ENCODE data around the gene GMDS. TPM values are rescaled to one million over a fixed set of nuclear protein-coding genes. Genes with fewer than 3 reads are reported as not detected.

The GMDS gene
- total and polyA plus RNA-seq, 2 of the 4 experiments (the other 2 are of a cell fraction): 7.3 to 21.9 TPM

GRCh38 chr6:1585669-1586049 lies 659.7 kb downstream of the GMDS start:
- POLR2A ChIA-PET (ENCODE audit: unreplicated experiment): no interaction called here
- Histone ChIP-seq H4K8ac (ENCODE audit: low read depth in 2 of 2, low read length in 2 of 2) (no peak overlapping the region), H4K20me1 (ENCODE audit: insufficient read depth, low read length) (no peaks in the 10 kb centered on the region), H3K9me1 (ENCODE audit: insufficient read depth, low read length) (no peaks in the 10 kb centered on the region), H2AK9ac (replicated peaks; ENCODE audit: low read depth, low read length, poor library complexity) (no peak overlapping the region), H4K91ac (ENCODE audit: insufficient read depth, low read depth, low read length) (no peak overlapping the region), H3K27me3 (ENCODE audit: control insufficient read depth, insufficient read depth, low read length) (peaks cover 34% of the 10 kb centered on the region), H2BK15ac (ENCODE audit: low read depth, low read length) (no peak overlapping the region), H4K5ac (ENCODE audit: low read depth, low read length) (no peak overlapping the region), H2AK5ac (ENCODE audit: low read depth, low read length) (no peak overlapping the region), H3K4me1 (ENCODE audit: control insufficient read depth, insufficient read depth, low read length) (no peaks in the 10 kb centered on the region), H3K14ac (replicated peaks; ENCODE audit: low read depth, low read length) (no peak overlapping the region), H3K36me3 (ENCODE audit: control insufficient read depth, insufficient read depth, low read length) (no peaks in the 10 kb centered on the region), H2AFZ (replicated peaks; ENCODE audit: low read length, poor library complexity) (no peak overlapping the region), H3K9me3 (ENCODE audit: control insufficient read depth, insufficient read depth, low read length) (peaks cover 4% of the 10 kb centered on the region; the same call in 1 of the 2 replicates), H3K23ac (ENCODE audit: low read depth, low read length) (no peak overlapping the region), H3K56ac (ENCODE audit: extremely low read depth, insufficient read depth, low read length) (no peak overlapping the region), H2BK20ac (ENCODE audit: low read depth, low read length) (no peak overlapping the region), H3K27ac (ENCODE audit: insufficient read depth, low read length) (no peak overlapping the region), H2BK120ac (ENCODE audit: low read depth, low read length) (no peak overlapping the region), H2BK5ac (ENCODE audit: low read depth, low read length, poor library complexity, severe bottlenecking) (no peak overlapping the region), H3K4ac (ENCODE audit: low read depth, low read length) (no peak overlapping the region), H3K4me2 (ENCODE audit: low read depth, low read length) (no peak overlapping the region), H3K9ac (ENCODE audit: low read depth, low read length) (no peak overlapping the region), H3K79me1 (ENCODE audit: low read depth in 1 of 2, low read length in 2 of 2) (no peaks in the 10 kb centered on the region), H3K4me3 (ENCODE audit: insufficient read depth, low read depth, low read length) (no peak overlapping the region), H3K18ac (ENCODE audit: low read depth, low read length) (no peak overlapping the region)
- dilution Hi-C loops (cut with HindIII; ENCODE audit: low sequenced_read_pairs, unreplicated experiment) (no loop called here), intact Hi-C loops (cut with micrococcal nuclease) (no loop called here), in situ Hi-C loops (cut with MboI; ENCODE audit: low sequenced_read_pairs) (no loop called here)
- no peak for ATAC-seq (ENCODE audit: low read depth)
- CTCF ChIA-PET: no interaction called here
- no peak for TF ChIP-seq BHLHE40 (IDR thresholded peaks at IDR 0.05; ENCODE audit: low read depth, low read length)
- no peak for TF ChIP-seq POLR2A (IDR thresholded peaks at IDR 0.05; ENCODE audit: low read depth, low read length)
- TF ChIP-seq CHD1 (IDR thresholded peaks at IDR 0.05; ENCODE audit: low read depth, low read length): no peak
- TF ChIP-seq CTCF (conservative IDR thresholded peaks at IDR 0.05; ENCODE audit: low read depth, low read length): no peak
- no peak for TF ChIP-seq CEBPB (IDR thresholded peaks at IDR 0.05; ENCODE audit: low read depth, low read length)
- TF ChIP-seq FOS (IDR thresholded peaks at IDR 0.05; ENCODE audit: low read depth, low read length): no peak
- no peak for TF ChIP-seq ELK1 (IDR thresholded peaks at IDR 0.05; ENCODE audit: borderline replicate concordance, low read depth, low read length)
- TF ChIP-seq MAFK (IDR thresholded peaks at IDR 0.05; ENCODE audit: low read depth, low read length): no peak
- no peak for TF ChIP-seq MXI1 (IDR thresholded peaks at IDR 0.05; ENCODE audit: borderline replicate concordance, low read depth, low read length)
- no peak for TF ChIP-seq NFE2L2 (IDR thresholded peaks at IDR 0.05; ENCODE audit: low read depth, low read length)
- no peak for TF ChIP-seq RCOR1 (IDR thresholded peaks at IDR 0.05; ENCODE audit: insufficient replicate concordance, low read length)
- TF ChIP-seq USF2 (IDR thresholded peaks at IDR 0.05; ENCODE audit: low read depth, low read length): no peak
- no peak for TF ChIP-seq SMC3 (IDR thresholded peaks at IDR 0.05; ENCODE audit: low read depth, low read length)
- 92% methylated on average over 7 of the region's 12 CpGs; no CpG with 5 or more reads in 1 of the 2 experiments for WGBS, 2 experiments (ENCODE audit: extremely low coverage in 2 of 2, insufficient read length in 1 of 2)
- DNase-seq: no peak
- no TSS peak for BruUV-seq (replicated peaks)
